K562 (cell line): ENCODE data around the gene CSF2. TPM values are rescaled to one million over a fixed set of nuclear protein-coding genes. Genes with fewer than 3 reads are reported as not detected.

Experiments used
- ATAC-seq: fragments of 200-7000 bp; cut with Tn5 transposase; 3 replicates; pipeline ENCODE4 v1.9.1; 2020; ENCODE audit warnings: moderate library complexity
- BruUV-seq: library from RNA; stranded (reverse); fragments of 400-500 nt; replicated peaks from 2 replicates; lab custom pipeline; 2021; lab: Mats Ljungman, UMichigan
- CTCF ChIA-PET: fragments of 300-600 bp; formaldehyde crosslinking; extraction: SDS; loops from one replicate; lab custom pipeline; 2021; ENCODE audit warnings: low intra/inter-chr PET ratio; lab: Yijun Ruan, JAX
- POLR2A ChIA-PET: fragments of 300-600, 350-650 bp; sonication (Branson Sonifier 250); formaldehyde crosslinking; extraction: SDS; loops from one replicate; lab custom pipeline; 2021; ENCODE audit warnings: antibody characterized with exemption, inconsistent platforms; lab: Yijun Ruan, JAX
- DNase-seq, 4 experiments: peaks; one replicate each; pipeline versions ENCODE4 v3.0.0 to v3.0.0-alpha.2; 2011 to 2018; ENCODE audit warnings: low spot score in 3 of 4, mixed read lengths in 3 of 4; ENCODE audit errors: extremely low read depth in 1 of 4
- FAIRE-seq: peaks from 2 replicates; lab custom pipeline; 2011; peaks lifted over from hg19 to GRCh38; lab: Jason Lieb, UNC
- H2AFZ ChIP-seq: 2 replicates; pipeline ENCODE4 v1.6.0; 2011; ENCODE audit warnings: low read depth, low read length, control low read depth, inconsistent platforms
- H3K27ac ChIP-seq: fragments of 200-600 bp; 3 replicates; pipeline ENCODE4 v1.8.0; 2011; ENCODE audit warnings: low read depth, mild to moderate bottlenecking, control low read depth, inconsistent platforms, low read length, moderate library complexity, mixed read lengths; ENCODE audit errors: extremely low read depth
- H3K27me3 ChIP-seq, 2 experiments: fragments of 300-600 bp in 1 of 2; 2 replicates in 1 of 2; 3 replicates in 1 of 2; pipeline versions ENCODE4 v1.6.0 to v1.8.0; 2011; ENCODE audit warnings: inconsistent platforms in 2 of 2, low read length in 2 of 2, mild to moderate bottlenecking in 1 of 2, mixed read lengths in 1 of 2, moderate library complexity in 1 of 2; ENCODE audit not compliant: control insufficient read depth in 2 of 2, insufficient read depth in 2 of 2
- H3K36me3 ChIP-seq: fragments of 300-600 bp; 3 replicates; pipeline ENCODE4 v1.8.0; 2011; ENCODE audit warnings: mild to moderate bottlenecking, low read length, inconsistent platforms; ENCODE audit not compliant: control insufficient read depth, insufficient read depth
- H3K4me1 ChIP-seq, 2 experiments: fragments of 200-600 bp in 1 of 2; replicated peaks in 1 of 2; 2 replicates in 1 of 2; 3 replicates in 1 of 2; pipeline versions ENCODE4 v1.5.1 to v1.8.0; 2011; ENCODE audit warnings: inconsistent platforms in 2 of 2, low read length in 2 of 2, mild to moderate bottlenecking in 1 of 2, mixed read lengths in 1 of 2, moderate library complexity in 1 of 2; ENCODE audit not compliant: control insufficient read depth in 2 of 2, insufficient read depth in 2 of 2
- H3K4me2 ChIP-seq: 2 replicates; pipeline ENCODE4 v1.6.1; 2011; ENCODE audit warnings: low read length, control low read depth, inconsistent platforms, mixed read lengths; ENCODE audit not compliant: insufficient read depth
- H3K4me3 ChIP-seq: fragments of 200-600 bp; sonication (generic), shearing (Covaris generic); 2 replicates; pipeline ENCODE4 v1.5.1; 2016; ENCODE audit warnings: control low read depth, inconsistent platforms
- H3K79me2 ChIP-seq: fragments of 200-600 bp; 3 replicates; pipeline ENCODE4 v1.8.0; 2011; ENCODE audit warnings: low read length, inconsistent platforms; ENCODE audit not compliant: control insufficient read depth, insufficient read depth
- H3K9ac ChIP-seq, 2 experiments: 2 replicates each; pipeline versions ENCODE4 v1.6.0 to v1.6.1; 2011; ENCODE audit warnings: low read depth in 2 of 2, low read length in 2 of 2, control low read depth in 1 of 2, inconsistent platforms in 1 of 2, mild to moderate bottlenecking in 1 of 2, mixed read lengths in 1 of 2; ENCODE audit not compliant: insufficient read depth in 1 of 2
- H3K9me1 ChIP-seq: one replicate; pipeline ENCODE4 v1.6.0; 2011; ENCODE audit warnings: inconsistent platforms, mild to moderate bottlenecking, low read length, moderate library complexity; ENCODE audit not compliant: control insufficient read depth, insufficient read depth
- H3K9me3 ChIP-seq: replicated peaks from 2 replicates; pipeline ENCODE4 v1.5.1; 2011; ENCODE audit warnings: low read depth, low read length, inconsistent platforms; ENCODE audit not compliant: control insufficient read depth, insufficient read depth
- H4K20me1 ChIP-seq: replicated peaks from 2 replicates; pipeline ENCODE4 v1.6.1; 2011; ENCODE audit warnings: low read length, inconsistent platforms, mixed read lengths; ENCODE audit not compliant: control insufficient read depth, insufficient read depth
- CTBP1 ChIP-seq: fragments of 450-650 bp; IDR thresholded peaks from 2 replicates; pipeline ENCODE4 v1.6.1; 2016; ENCODE audit warnings: borderline replicate concordance
- KLF13 ChIP-seq: fragments of 450-650 bp; IDR thresholded peaks from 2 replicates; pipeline ENCODE4 v1.6.1; 2016; ENCODE audit warnings: missing genetic modification characterization, low read depth, mild to moderate bottlenecking, missing compliant biosample characterization, moderate library complexity, borderline replicate concordance
- SPI1 ChIP-seq: IDR thresholded peaks from 2 replicates; pipeline ENCODE4 v1.6.1; 2011; ENCODE audit warnings: low read depth, low read length, control low read depth, borderline replicate concordance
- TARDBP ChIP-seq: fragments of 450-650 bp; IDR thresholded peaks from 2 replicates; pipeline ENCODE4 v1.6.1; 2016
- XRCC5 ChIP-seq: fragments of 200-400 bp; formaldehyde crosslinking; IDR thresholded peaks from 2 replicates; pipeline ENCODE4 v1.6.1; 2017; ENCODE audit warnings: low read depth, mild to moderate bottlenecking, low read length
- ZNF124 ChIP-seq: sonication (generic); formaldehyde crosslinking; IDR thresholded peaks from 2 replicates; pipeline ENCODE4 v1.8.1; 2022; ENCODE audit warnings: missing genetic modification reagents
- ZSCAN29 ChIP-seq: fragments of 450-650 bp; IDR thresholded peaks from 2 replicates; pipeline ENCODE4 v1.6.1; 2017
- WGBS: fragments of 100-300 bp; shearing (Covaris generic); methylation state at CpG from one replicate; pipeline ENCODE4 v1.1.6; 2016; ENCODE audit warnings: low coverage, mixed read lengths; ENCODE audit not compliant: insufficient coverage; ENCODE audit errors: missing lambda C conversion rate; 5-methylcytosine and 5-hydroxymethylcytosine counted together
- in situ Hi-C: fragments of 300-500 bp; cut with MboI; formaldehyde crosslinking; loops from 4 replicates; pipeline ENCODE4 v1.15.0; 2018; ENCODE audit warnings: inconsistent platforms, mixed read lengths
- intact Hi-C: fragments of 100-400 bp; cut with micrococcal nuclease; formaldehyde crosslinking; loops from 2 replicates; pipeline ENCODE4 v1.14.2; 2022
- polyA plus RNA-seq, 8 experiments: library from polyadenylated mRNA; depleted of rRNA in 4 of 8; stranded (reverse) in 5 of 8; unstranded in 3 of 8; fragments of >200 nt; fragmentation: Nextera tagmentation in 2 of 8; fragmentation: Illumina TruSeq in 1 of 8; extraction: Ambion mirVana in 2 of 8; extraction: Trizol in 1 of 8; gene quantifications; 2 replicates each; pipeline versions ENCODE4 v1.2.1 to v1.2.3, GENCODE V29; 2011 to 2014; ENCODE audit warnings: inconsistent platforms in 1 of 8, missing spikeins in 1 of 8
- total RNA-seq, 7 experiments: library from RNA; depleted of rRNA in 6 of 7; stranded (reverse); fragments of >200 nt in 6 of 7; fragmentation: Illumina TruSeq in 2 of 7; extraction: Trizol in 2 of 7; gene quantifications; 2 replicates each; pipeline versions ENCODE4 v1.2.1 to v1.2.3, GENCODE V29; 2011 to 2021; ENCODE audit warnings: low replicate concordance in 1 of 7
- TF ChIP-seq, protein P1 (sequence below): conservative IDR thresholded peaks from 2 replicates; pipeline ENCODE4 v1.6.1; 2011; ENCODE audit warnings: low read depth, mild to moderate bottlenecking, low read length; ENCODE audit not compliant: control insufficient read depth
- TF ChIP-seq, protein P2 (sequence below), 2 experiments: fragments of 450-650 bp; conservative IDR thresholded peaks; 2 replicates each; pipeline ENCODE4 v1.6.1; 2017; ENCODE audit warnings: mild to moderate bottlenecking in 2 of 2, moderate library complexity in 2 of 2
- TF ChIP-seq, protein P3 (sequence below): fragments of 250-450 bp; sonication (Bioruptor Pico); IDR thresholded peaks from 2 replicates; pipeline ENCODE4 v1.8.0; 2021; ENCODE audit warnings: borderline replicate concordance, mild to moderate bottlenecking, moderate library complexity; ENCODE audit not compliant: poor library complexity, severe bottlenecking

CSF2 gene
- total and polyA plus RNA-seq, 9 of the 15 experiments (the other 6 are each of a cell fraction or from before 2014, with no cell fraction given) = 0.25 to 0.29 TPM; not detected in 7

DNA sequence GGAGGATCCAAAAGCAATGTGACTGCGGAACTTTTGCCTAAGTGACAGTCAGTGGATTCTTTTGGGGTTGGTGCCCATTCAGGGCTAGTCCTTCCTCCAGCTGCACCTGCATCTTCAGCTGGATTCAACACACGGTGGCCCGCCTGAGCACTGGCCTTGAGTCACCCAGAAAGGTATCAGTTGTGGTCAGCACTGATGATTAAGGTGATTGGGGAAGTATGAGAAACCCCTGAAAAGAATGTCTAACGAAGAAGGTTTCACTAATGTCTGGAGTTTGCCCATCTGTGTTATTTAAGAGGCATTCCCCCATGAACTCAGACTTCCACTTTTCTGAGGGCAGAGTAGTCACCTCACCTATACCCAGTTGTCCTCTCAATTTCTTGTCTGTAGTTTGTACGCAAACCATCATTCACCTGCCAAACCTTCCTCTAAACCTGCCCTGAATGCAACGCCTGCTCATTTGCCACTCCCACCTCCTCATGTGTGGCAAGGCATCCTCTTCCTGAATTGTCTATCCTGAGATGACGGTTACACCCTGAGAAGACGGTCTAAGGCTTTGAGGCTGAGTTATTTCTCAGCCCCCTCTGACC, 27.2 kb downstream of the CSF2 start:
- ATAC-seq = no peak
- H3K79me2 ChIP-seq = no peaks in the 10 kb centered on the region; the same call in 2 of the 3 replicates
- no peak overlapping the region for H3K4me3 ChIP-seq
- no peak overlapping the region for H3K4me2 ChIP-seq
- peaks cover 28 to 72% of the 10 kb centered on the region in 2 experiments for H3K4me1 ChIP-seq
- no TSS peak for BruUV-seq
- H3K9me1 ChIP-seq = no peaks in the 10 kb centered on the region
- DNase-seq = no peak
- H3K27ac ChIP-seq = no peak overlapping the region
- peaks cover 8% of the 10 kb centered on the region; the same call in 1 of the 2 replicates for H4K20me1 ChIP-seq
- 69% methylated on average over 8 of the region's 8 CpGs for WGBS
- TF ChIP-seq, protein P1, sequence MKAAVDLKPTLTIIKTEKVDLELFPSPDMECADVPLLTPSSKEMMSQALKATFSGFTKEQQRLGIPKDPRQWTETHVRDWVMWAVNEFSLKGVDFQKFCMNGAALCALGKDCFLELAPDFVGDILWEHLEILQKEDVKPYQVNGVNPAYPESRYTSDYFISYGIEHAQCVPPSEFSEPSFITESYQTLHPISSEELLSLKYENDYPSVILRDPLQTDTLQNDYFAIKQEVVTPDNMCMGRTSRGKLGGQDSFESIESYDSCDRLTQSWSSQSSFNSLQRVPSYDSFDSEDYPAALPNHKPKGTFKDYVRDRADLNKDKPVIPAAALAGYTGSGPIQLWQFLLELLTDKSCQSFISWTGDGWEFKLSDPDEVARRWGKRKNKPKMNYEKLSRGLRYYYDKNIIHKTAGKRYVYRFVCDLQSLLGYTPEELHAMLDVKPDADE = no peak
- TF ChIP-seq, protein P2, sequence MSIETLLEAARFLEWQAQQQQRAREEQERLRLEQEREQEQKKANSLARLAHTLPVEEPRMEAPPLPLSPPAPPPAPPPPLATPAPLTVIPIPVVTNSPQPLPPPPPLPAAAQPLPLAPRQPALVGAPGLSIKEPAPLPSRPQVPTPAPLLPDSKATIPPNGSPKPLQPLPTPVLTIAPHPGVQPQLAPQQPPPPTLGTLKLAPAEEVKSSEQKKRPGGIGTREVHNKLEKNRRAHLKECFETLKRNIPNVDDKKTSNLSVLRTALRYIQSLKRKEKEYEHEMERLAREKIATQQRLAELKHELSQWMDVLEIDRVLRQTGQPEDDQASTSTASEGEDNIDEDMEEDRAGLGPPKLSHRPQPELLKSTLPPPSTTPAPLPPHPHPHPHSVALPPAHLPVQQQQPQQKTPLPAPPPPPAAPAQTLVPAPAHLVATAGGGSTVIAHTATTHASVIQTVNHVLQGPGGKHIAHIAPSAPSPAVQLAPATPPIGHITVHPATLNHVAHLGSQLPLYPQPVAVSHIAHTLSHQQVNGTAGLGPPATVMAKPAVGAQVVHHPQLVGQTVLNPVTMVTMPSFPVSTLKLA (conservative IDR thresholded peaks at IDR 0.05) = no peak
- TF ChIP-seq XRCC5 (no peak), TARDBP (no peak), KLF13 (no peak), SPI1 (peak; percentile 67; the same call in 1 of the 2 replicates), ZSCAN29 (no peak), CTBP1 (peak; percentile 10; the same call in 1 of the 2 replicates), ZNF124 (CRISPR knock-in tag) (no peak)
- TF ChIP-seq, protein P3, sequence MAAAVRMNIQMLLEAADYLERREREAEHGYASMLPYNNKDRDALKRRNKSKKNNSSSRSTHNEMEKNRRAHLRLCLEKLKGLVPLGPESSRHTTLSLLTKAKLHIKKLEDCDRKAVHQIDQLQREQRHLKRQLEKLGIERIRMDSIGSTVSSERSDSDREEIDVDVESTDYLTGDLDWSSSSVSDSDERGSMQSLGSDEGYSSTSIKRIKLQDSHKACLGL (CRISPR knock-in tag) = no peak
- in situ Hi-C loops = no loop called here
- no peaks in the 10 kb centered on the region; the same call in 2 of the 3 replicates for H3K36me3 ChIP-seq
- CTCF ChIA-PET = no interaction called here
- POLR2A ChIA-PET = interaction anchor here (0.7 kb wide), 1 partner anchor 20 kb away, joined by 3 read pairs; no protein-coding TSS in a partner anchor
- H3K27me3 ChIP-seq = no peaks in the 10 kb centered on the region
- no peaks in the 10 kb centered on the region for H3K9me3 ChIP-seq
- no peak overlapping the region for H2AFZ ChIP-seq
- intact Hi-C loops = no loop called here
- no peak overlapping the region for H3K9ac ChIP-seq
- FAIRE-seq = peak; percentile 29
